Anterior cingulate cortex (tissue), 58 donors: ENCODE measurements around the gene NSUN3.
A peak's percentile ranks its signal among the peaks of the same experiment; 100 is the strongest.

Source experiments
- DNase-seq, 58 donors: peaks; one replicate each; lab custom pipeline; 2025; lab: John Stamatoyannopoulos, UW

Gene NSUN3

GRCh38 chr3:94117729-94118128 is 54.9 kb downstream of the NSUN3 start:
- DNase-seq: no peak

GRCh38 chr3:94118390-94118789 is 55.5 kb downstream of the NSUN3 start:
- DNase-seq: no peak

- DNase-seq: no peak
These were observed 58.3 kb downstream of the NSUN3 start for GRCh38 chr3:94121161-94121560.

GRCh38 chr3:94127115-94127514 is 64.3 kb downstream of the NSUN3 start:
- DNase-seq: no peak

GRCh38 chr3:94130690-94131089 is 67.8 kb downstream of the NSUN3 start:
- DNase-seq: no peak

GRCh38 chr3:94132777-94133176 is 69.9 kb downstream of the NSUN3 start:
- DNase-seq: no peak

GRCh38 chr3:94136133-94136532 is 73.3 kb downstream of the NSUN3 start:
- no peak for DNase-seq

GRCh38 chr3:94137377-94137776 is 74.5 kb downstream of the NSUN3 start:
- DNase-seq: no peak

- no peak for DNase-seq
These were observed 83.6 kb downstream of the NSUN3 start for GRCh38 chr3:94146455-94146854.

- DNase-seq: no peak
These were observed 84.2 kb downstream of the NSUN3 start for GRCh38 chr3:94147012-94147411.

GRCh38 chr3:94150113-94150512 is 87.3 kb downstream of the NSUN3 start:
- DNase-seq: no peak

GRCh38 chr3:94156626-94157025 is 93.8 kb downstream of the NSUN3 start:
- DNase-seq: no peak

GRCh38 chr3:94158512-94158911 is 95.7 kb downstream of the NSUN3 start:
- peak in 21 of 58 donors; percentile 0 to 67 (median 16) for DNase-seq

- DNase-seq: peak in 11 of 58 donors; percentile 1 to 36 (median 6)
These were observed 96.4 kb downstream of the NSUN3 start for GRCh38 chr3:94159062-94159828.

- no peak for DNase-seq
These were observed 99.8 kb downstream of the NSUN3 start for GRCh38 chr3:94162700-94163099.

- no peak for DNase-seq
These were observed 104.5 kb downstream of the NSUN3 start for GRCh38 chr3:94167346-94167745.

- DNase-seq: peak in 12 of 58 donors; percentile 1 to 26 (median 8)
These were observed 104.9 kb downstream of the NSUN3 start for GRCh38 chr3:94167796-94168195.

- DNase-seq: no peak
These were observed 109.1 kb downstream of the NSUN3 start for GRCh38 chr3:94171954-94172353.

GRCh38 chr3:94172695-94173310 is 109.9 kb downstream of the NSUN3 start:
- no peak for DNase-seq

GRCh38 chr3:94173673-94174434 is 111.0 kb downstream of the NSUN3 start:
- DNase-seq: no peak

- no peak for DNase-seq
These were observed 112.8 kb downstream of the NSUN3 start for GRCh38 chr3:94175677-94176076.
